OCI-LY1 (cell line): ENCODE results near the gene C10orf62.

Experiments used
- CTCF ChIP-seq: fragments of 200-600 bp; sonication (generic), shearing (Covaris generic); IDR thresholded peaks from 2 replicates; pipeline ENCODE4 v1.5.1; 2017; ENCODE audit warnings: mild to moderate bottlenecking, antibody characterized with exemption, low read length, moderate library complexity, mixed read lengths
- EZH2 ChIP-seq: fragments of 200-600 bp; sonication (generic), shearing (Covaris generic); IDR thresholded peaks from 2 replicates; pipeline ENCODE4 v1.8.0; 2017; ENCODE audit warnings: borderline replicate concordance, mixed run types, mild to moderate bottlenecking, antibody characterized with exemption, low read length, moderate library complexity, mixed read lengths

- TF ChIP-seq CTCF: no peak
- no peak for TF ChIP-seq EZH2
These were observed 41.6 kb upstream of the C10orf62 start for GRCh38 chr10:97547962-97548361.
